Parathyroid adenoma (tissue), 2 donors: ENCODE measurements around the gene CNBD2.
"Not testable (repeated sequence)": the region's sequence is repeated elsewhere in the genome, so short reads cannot be mapped to it uniquely, and the experiment has no call there.

Source experiments
- H2AFZ ChIP-seq: fragments of 300-600 bp; sonication (generic); one replicate; pipeline ENCODE4 v1.7.0; 2017; ENCODE audit warnings: antibody characterized with exemption, mild to moderate bottlenecking
- H3K27ac ChIP-seq: fragments of 300-600 bp; sonication (generic); one replicate; pipeline ENCODE4 v1.7.0; 2017
- H3K27me3 ChIP-seq: fragments of 300-600 bp; sonication (generic); one replicate; pipeline ENCODE4 v1.7.0; 2017; ENCODE audit warnings: low read length; ENCODE audit not compliant: control insufficient read depth, insufficient read depth
- H3K36me3 ChIP-seq: fragments of 300-600 bp; sonication (generic); one replicate; pipeline ENCODE4 v1.7.0; 2017; ENCODE audit warnings: low read length; ENCODE audit not compliant: control insufficient read depth, insufficient read depth
- H3K4me1 ChIP-seq: fragments of 300-600 bp; sonication (generic); one replicate; pipeline ENCODE4 v1.7.0; 2017; ENCODE audit warnings: control low read depth
- H3K4me2 ChIP-seq: fragments of 300-600 bp; sonication (generic); one replicate; pipeline ENCODE4 v1.7.0; 2017; ENCODE audit warnings: low read length
- H3K4me3 ChIP-seq: fragments of 300-600 bp; sonication (generic); one replicate; pipeline ENCODE4 v1.7.0; 2017; ENCODE audit warnings: low read depth, low read length
- H3K79me2 ChIP-seq: fragments of 300-600 bp; sonication (generic); one replicate; pipeline ENCODE4 v1.7.0; 2017; ENCODE audit warnings: control low read depth
- H3K9ac ChIP-seq: fragments of 300-600 bp; sonication (generic); one replicate; pipeline ENCODE4 v1.7.0; 2017; ENCODE audit warnings: mild to moderate bottlenecking
- H3K9me3 ChIP-seq: fragments of 300-600 bp; sonication (generic); one replicate; pipeline ENCODE4 v1.7.0; 2017; ENCODE audit warnings: low read length; ENCODE audit not compliant: control insufficient read depth
- CTCF ChIP-seq: fragments of 300-600 bp; sonication (generic); IDR thresholded peaks from one replicate; pipeline ENCODE4 v1.7.0; 2017; ENCODE audit warnings: antibody characterized with exemption, mild to moderate bottlenecking
- donor health status: primary hyperparathyroidism.

Gene CNBD2

GRCh38 chr20:35956616-35957015 is 11.8 kb upstream of the CNBD2 start:
- H3K9me3 ChIP-seq: no peaks in the 10 kb centered on the region
- H3K79me2 ChIP-seq: no peaks in the 10 kb centered on the region
- no peak overlapping the region for H2AFZ ChIP-seq
- H3K4me2 ChIP-seq: no peak overlapping the region
- no peak overlapping the region for H3K27ac ChIP-seq
- H3K9ac ChIP-seq: no peak overlapping the region
- H3K36me3 ChIP-seq: no peaks in the 10 kb centered on the region
- no peak for TF ChIP-seq CTCF
- no peaks in the 10 kb centered on the region for H3K27me3 ChIP-seq
- H3K4me3 ChIP-seq: no peak overlapping the region
- peaks cover 10% of the 10 kb centered on the region for H3K4me1 ChIP-seq

- not testable (repeated sequence) for H3K27me3 ChIP-seq, H3K4me2 ChIP-seq, H3K27ac ChIP-seq, H3K9me3 ChIP-seq, H3K4me3 ChIP-seq, H2AFZ ChIP-seq, H3K9ac ChIP-seq, H3K79me2 ChIP-seq, H3K36me3 ChIP-seq, H3K4me1 ChIP-seq
Measured at GRCh38 chr20:35959291-35959690, 9.1 kb upstream of the CNBD2 start.

DNA sequence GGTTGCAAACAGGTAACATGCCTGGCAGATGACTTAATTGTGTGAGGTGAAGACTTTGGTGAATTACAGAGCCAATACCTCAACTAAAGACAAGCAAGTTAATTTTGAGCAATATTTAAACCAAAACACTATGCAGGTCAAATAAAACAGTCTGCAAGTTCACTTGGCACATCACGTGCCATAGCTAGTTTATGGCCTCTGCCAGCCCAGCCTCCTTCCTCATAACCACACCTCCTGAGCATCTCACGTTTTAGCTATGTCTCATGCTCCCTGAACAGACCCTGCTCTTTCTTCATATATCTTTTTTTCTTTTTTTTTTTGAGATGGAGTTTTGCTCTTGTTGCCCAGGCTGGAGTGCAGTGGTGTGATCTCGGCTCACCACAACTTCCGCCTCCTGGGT is 4.5 kb upstream of the CNBD2 start:
- Histone ChIP-seq H3K4me3 (no peak overlapping the region), H2AFZ (no peak overlapping the region), H3K36me3 (no peaks in the 10 kb centered on the region), H3K9me3 (no peaks in the 10 kb centered on the region), H3K27me3 (no peaks in the 10 kb centered on the region), H3K9ac (no peak overlapping the region), H3K27ac (no peak overlapping the region), H3K4me1 (no peaks in the 10 kb centered on the region), H3K4me2 (no peak overlapping the region), H3K79me2 (no peaks in the 10 kb centered on the region)
- TF ChIP-seq CTCF: no peak

DNA sequence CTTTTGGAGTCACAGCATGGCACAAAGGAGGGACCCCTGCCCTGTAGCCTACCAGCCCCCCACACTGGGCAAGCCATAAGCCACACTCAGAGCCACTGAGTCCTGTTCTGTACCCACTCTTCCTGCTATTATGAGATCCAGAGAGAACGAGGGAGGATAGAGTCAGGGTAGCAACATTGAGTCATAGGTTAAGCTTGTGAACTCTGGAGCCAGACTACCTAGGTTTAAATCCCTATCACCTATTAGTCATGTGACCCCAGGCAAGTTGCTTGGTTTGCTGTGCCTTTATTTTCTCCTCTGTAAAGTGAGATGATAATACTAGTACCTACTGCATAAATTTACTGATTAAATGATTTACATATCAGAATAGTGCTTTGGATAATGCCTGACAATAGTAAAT is 540 bp downstream of the CNBD2 start:
- Histone ChIP-seq H3K36me3 (no peaks in the 10 kb centered on the region), H3K9ac (no peak overlapping the region), H3K4me1 (no peaks in the 10 kb centered on the region), H3K4me3 (no peak overlapping the region), H3K27me3 (no peaks in the 10 kb centered on the region), H3K4me2 (no peak overlapping the region), H3K9me3 (no peaks in the 10 kb centered on the region), H3K27ac (no peak overlapping the region), H3K79me2 (no peaks in the 10 kb centered on the region), H2AFZ (no peak overlapping the region)
- TF ChIP-seq CTCF: no peak

DNA sequence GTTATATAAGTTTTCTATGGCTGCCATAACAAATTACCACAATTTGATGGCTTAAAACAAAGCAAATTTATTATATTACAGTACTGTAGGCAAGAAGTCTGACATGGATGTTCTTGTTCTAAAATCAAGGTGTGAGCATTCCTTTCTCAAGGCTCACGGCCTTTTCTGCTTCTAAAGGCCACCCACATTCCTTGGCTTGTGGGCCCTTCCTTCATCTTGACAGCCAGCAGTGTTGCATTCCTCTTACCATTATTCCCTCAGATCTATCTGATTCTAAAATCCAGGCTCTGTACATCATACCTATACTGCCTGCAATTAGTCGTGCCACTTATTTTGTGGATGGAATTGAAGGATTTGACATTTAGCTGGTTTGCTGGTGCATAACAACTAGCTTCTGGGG is 3.6 kb downstream of the CNBD2 start:
- H3K27me3 ChIP-seq: no peaks in the 10 kb centered on the region
- H3K27ac ChIP-seq: no peak overlapping the region
- no peaks in the 10 kb centered on the region for H3K36me3 ChIP-seq
- H3K9ac ChIP-seq: no peak overlapping the region
- no peak for TF ChIP-seq CTCF
- H3K4me2 ChIP-seq: no peak overlapping the region
- no peak overlapping the region for H3K4me3 ChIP-seq
- no peaks in the 10 kb centered on the region for H3K79me2 ChIP-seq
- no peak overlapping the region for H2AFZ ChIP-seq
- H3K9me3 ChIP-seq: no peaks in the 10 kb centered on the region
- H3K4me1 ChIP-seq: no peaks in the 10 kb centered on the region
